Upper lobe of right lung (tissue), 1 donor: ENCODE results near the gene OR2G2. TPM values are rescaled to one million over a fixed set of nuclear protein-coding genes. Genes with fewer than 3 reads are reported as not detected.

ENCODE experiments used
- ATAC-seq: fragments of 200-7000 bp; cut with Tn5 transposase; one replicate; pipeline ENCODE4 v1.9.1; 2020; ENCODE audit warnings: mild to moderate bottlenecking, moderate library complexity
- DNase-seq: peaks from one replicate; pipeline ENCODE4 v3.0.0-alpha.2; 2020
- H3K27ac ChIP-seq: fragments of 200-600 bp; one replicate; pipeline ENCODE4 v1.8.0; 2022
- H3K27me3 ChIP-seq: fragments of 200-600 bp; one replicate; pipeline ENCODE4 v1.8.0; 2022; ENCODE audit warnings: mild to moderate bottlenecking
- H3K36me3 ChIP-seq: fragments of 200-600 bp; one replicate; pipeline ENCODE4 v1.8.0; 2022
- H3K4me1 ChIP-seq: fragments of 200-600 bp; one replicate; pipeline ENCODE4 v1.8.0; 2022
- H3K4me3 ChIP-seq: fragments of 200-600 bp; one replicate; pipeline ENCODE4 v1.8.0; 2022; ENCODE audit warnings: mild to moderate bottlenecking
- H3K9me3 ChIP-seq: fragments of 200-600 bp; one replicate; pipeline ENCODE4 v1.8.0; 2022
- CTCF ChIP-seq: fragments of 200-600 bp; IDR thresholded peaks from one replicate; pipeline ENCODE4 v1.8.0; 2022; ENCODE audit warnings: antibody characterized with exemption
- intact Hi-C: fragments of 100-400 bp; cut with DNase I; formaldehyde crosslinking; loops from one replicate; pipeline ENCODE4 v1.11.0; 2022
- total RNA-seq: library from RNA; stranded (reverse); fragmentation: NEBNext Ultra II Directional; extraction: Animal tissue kit (Norgen Biotek cat#: 25700); gene quantifications from one replicate; pipeline ENCODE4 v1.2.1, GENCODE V29; 2021
- donor health status: DM: no; HTN: yes; CAD: no; lungs with severe emphysema.

OR2G2 gene
- total RNA-seq, 1 donor from 2014 or later, result not detected

GRCh38 chr1:247562198-247562597 is 26.0 kb upstream of the OR2G2 start:
- Histone ChIP-seq H3K4me3 (no peak overlapping the region), H3K9me3 (no peaks in the 10 kb centered on the region), H3K36me3 (no peaks in the 10 kb centered on the region), H3K27ac (no peak overlapping the region), H3K27me3 (no peaks in the 10 kb centered on the region), H3K4me1 (no peaks in the 10 kb centered on the region)
- no peak for ATAC-seq
- intact Hi-C loops, result no loop called here
- no peak for TF ChIP-seq CTCF
- no peak for DNase-seq

- Histone ChIP-seq H3K4me1 (no peaks in the 10 kb centered on the region), H3K4me3 (no peak overlapping the region), H3K27ac (no peak overlapping the region), H3K27me3 (no peaks in the 10 kb centered on the region), H3K9me3 (no peaks in the 10 kb centered on the region), H3K36me3 (no peaks in the 10 kb centered on the region)
- intact Hi-C loops, result no loop called here
- TF ChIP-seq CTCF, result no peak
- DNase-seq (no peak), ATAC-seq (no peak)
Observed at GRCh38 chr1:247574236-247574635, 13.9 kb upstream of the OR2G2 start.

- TF ChIP-seq CTCF, result no peak
- Histone ChIP-seq H3K27me3 (no peaks in the 10 kb centered on the region), H3K36me3 (no peaks in the 10 kb centered on the region), H3K4me3 (no peak overlapping the region), H3K9me3 (no peaks in the 10 kb centered on the region), H3K4me1 (no peaks in the 10 kb centered on the region), H3K27ac (no peak overlapping the region)
- no peak for DNase-seq
- intact Hi-C loops, result no loop called here
- ATAC-seq, result no peak
Observed at GRCh38 chr1:247574664-247575063, 13.5 kb upstream of the OR2G2 start.

GRCh38 chr1:247576514-247576913 is 11.6 kb upstream of the OR2G2 start:
- Histone ChIP-seq H3K4me3 (no peak overlapping the region), H3K9me3 (no peaks in the 10 kb centered on the region), H3K36me3 (no peaks in the 10 kb centered on the region), H3K4me1 (no peaks in the 10 kb centered on the region), H3K27ac (no peak overlapping the region), H3K27me3 (no peaks in the 10 kb centered on the region)
- no peak for DNase-seq
- ATAC-seq, result no peak
- peak; percentile 32 for TF ChIP-seq CTCF
- intact Hi-C loops, result no loop called here

GRCh38 chr1:247578946-247579460 is 9.2 kb upstream of the OR2G2 start:
- Histone ChIP-seq H3K4me1 (no peaks in the 10 kb centered on the region), H3K36me3 (no peaks in the 10 kb centered on the region), H3K27me3 (no peaks in the 10 kb centered on the region), H3K9me3 (no peaks in the 10 kb centered on the region), H3K27ac (no peak overlapping the region), H3K4me3 (no peak overlapping the region)
- no peak for ATAC-seq
- DNase-seq, result no peak
- no peak for TF ChIP-seq CTCF
- intact Hi-C loops, result no loop called here

- Histone ChIP-seq H3K36me3 (no peaks in the 10 kb centered on the region), H3K27me3 (no peaks in the 10 kb centered on the region), H3K4me3 (no peak within 1 kb of the TSS), H3K27ac (no peak within 1 kb of the TSS), H3K9me3 (no peaks in the 10 kb centered on the region), H3K4me1 (no peaks in the 10 kb centered on the region)
- intact Hi-C loops, result no loop called here
- no peak for TF ChIP-seq CTCF
- DNase-seq (no peak), ATAC-seq (no peak)
Observed at GRCh38 chr1:247605286-247605685, 17.1 kb downstream of the OR2G2 start, which contains the start of gene OR2G3. Gene OR2G3 (plus strand): TSS chr1:247605586. CDS start chr1:247605586, 0 bp downstream.
